HG02678 (cell line): ENCODE measurements around the gene NMNAT1.
"Not testable (repeated sequence)": the region's sequence is repeated elsewhere in the genome, so short reads cannot be mapped to it uniquely, and the experiment has no call there.

Source experiments
- ATAC-seq: cut with Tn5 transposase; IDR thresholded peaks from one replicate; pipeline ENCODE4 v1.9.1; 2021; ENCODE audit warnings: mild to moderate bottlenecking, moderate library complexity; ENCODE audit not compliant: unreplicated experiment

Gene NMNAT1

DNA sequence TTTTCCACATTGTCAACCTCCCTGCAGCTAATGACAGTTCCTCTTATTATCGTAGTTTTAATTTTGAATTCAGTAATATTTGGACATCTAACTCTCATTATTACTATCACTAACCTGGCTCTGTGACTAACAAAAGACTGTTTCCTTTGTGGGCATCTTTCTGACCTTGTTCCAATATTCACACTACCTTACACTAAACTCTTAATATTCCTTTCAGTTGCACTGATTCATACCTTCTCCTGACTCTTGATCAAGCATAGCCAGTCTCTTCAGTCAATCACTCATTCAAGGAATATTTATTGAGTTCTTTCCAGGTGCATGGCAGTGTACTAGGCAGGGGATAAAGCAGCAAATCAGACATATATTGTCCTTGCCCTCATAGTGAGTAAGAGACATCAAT, 25.4 kb upstream of the NMNAT1 start:
- ATAC-seq = no peak

DNA sequence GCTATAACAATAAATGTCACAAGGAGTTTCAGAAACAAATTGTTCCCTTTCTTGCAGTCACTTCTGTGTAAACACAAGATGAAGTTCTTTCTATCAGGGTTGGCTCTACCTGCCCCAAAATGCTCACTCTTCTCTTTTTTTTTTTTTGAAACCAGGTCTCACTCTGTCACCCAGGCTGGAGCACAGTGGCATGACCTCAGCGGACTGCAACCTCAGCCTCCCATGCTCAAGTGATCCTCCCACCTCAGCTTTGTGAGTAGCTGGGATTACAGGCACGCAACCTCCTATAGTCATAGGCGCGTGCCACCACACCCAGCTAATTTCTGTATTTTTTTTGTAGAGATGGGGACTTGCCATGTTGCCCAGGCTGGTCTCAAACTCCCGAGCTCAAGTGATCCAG, 22.7 kb upstream of the NMNAT1 start:
- no peak for ATAC-seq

DNA sequence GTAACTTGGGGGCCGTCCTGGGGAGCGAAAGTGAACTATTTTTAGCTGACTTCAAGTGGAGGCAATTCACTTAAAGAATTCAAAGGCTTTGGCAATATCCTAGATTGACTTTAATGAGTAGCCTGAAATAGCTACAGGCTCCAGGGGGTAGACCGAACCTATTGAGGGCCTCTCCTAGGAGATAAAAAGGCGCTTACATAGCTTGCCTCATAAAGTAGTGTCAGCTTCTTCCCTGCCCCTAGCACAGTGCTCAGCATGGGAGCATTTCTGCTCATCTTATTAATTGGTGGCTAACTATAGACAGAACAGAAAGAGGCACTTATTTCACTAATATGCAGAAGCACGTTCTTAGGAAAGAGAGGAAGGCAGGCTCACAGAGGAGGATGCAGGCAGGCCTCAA, 20.9 kb upstream of the NMNAT1 start:
- no peak for ATAC-seq

DNA sequence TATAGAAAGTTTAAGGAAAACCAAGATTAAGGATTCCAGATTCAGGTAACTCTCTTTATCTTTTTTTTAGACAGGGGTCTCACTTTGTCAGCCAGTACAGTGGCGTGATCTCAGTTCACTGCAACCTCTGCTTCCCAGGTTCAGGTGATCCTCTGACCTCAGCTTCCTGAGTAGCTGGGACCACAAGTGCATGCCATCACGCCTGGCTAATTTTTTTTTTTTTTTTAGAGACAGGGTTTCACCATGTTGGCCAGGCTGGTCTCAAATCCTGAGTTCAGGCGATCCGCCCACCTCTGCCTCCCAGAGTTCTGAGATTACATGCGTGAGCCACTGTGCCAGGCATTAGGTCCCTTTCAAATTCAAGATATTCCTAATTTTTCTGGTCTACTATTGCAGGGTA, 16.0 kb upstream of the NMNAT1 start:
- ATAC-seq = no peak

DNA sequence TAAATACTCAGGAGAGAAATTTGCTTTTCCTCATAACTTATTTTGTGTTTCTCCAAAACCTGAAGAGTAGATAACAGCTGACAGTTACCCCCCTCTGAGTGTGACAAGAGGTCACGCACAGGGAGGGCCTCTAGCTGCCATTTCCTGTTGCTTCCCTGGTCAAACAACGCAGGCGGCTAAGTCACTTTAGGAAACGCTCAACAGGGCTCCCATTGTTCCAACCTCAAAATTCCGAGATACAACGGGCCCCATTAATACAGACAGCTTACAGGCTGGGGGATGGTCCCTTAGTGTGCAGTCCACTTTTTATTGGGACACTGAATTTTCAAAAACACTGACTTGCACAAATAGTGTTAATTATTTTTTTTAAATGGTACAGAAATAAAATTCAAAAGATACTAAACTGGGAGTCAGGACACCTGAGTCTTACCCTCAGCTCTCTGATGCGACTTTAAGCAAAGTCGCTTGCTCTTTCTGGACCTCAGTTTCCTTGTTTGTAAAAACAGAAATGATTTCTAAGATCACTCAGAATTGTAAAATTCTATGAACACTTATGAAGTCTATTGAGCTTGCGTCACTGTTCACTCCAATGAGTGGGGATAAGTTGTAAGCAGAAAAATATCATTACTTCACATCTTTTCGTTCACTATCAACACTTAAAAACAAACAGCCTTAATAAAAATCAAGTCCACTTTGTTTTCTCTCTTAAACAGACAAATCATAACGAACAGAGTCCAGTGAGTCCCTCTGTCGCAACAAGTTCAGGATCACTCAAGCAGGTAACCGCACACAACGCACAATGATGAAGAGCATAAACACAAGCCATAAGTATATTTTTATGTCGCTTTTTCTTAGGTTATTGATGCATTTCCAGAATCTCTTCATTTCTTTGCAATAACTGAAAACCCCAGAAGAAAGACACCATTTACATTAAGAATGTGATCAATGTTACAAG, 13.6 kb upstream of the NMNAT1 start:
- ATAC-seq = no peak

DNA sequence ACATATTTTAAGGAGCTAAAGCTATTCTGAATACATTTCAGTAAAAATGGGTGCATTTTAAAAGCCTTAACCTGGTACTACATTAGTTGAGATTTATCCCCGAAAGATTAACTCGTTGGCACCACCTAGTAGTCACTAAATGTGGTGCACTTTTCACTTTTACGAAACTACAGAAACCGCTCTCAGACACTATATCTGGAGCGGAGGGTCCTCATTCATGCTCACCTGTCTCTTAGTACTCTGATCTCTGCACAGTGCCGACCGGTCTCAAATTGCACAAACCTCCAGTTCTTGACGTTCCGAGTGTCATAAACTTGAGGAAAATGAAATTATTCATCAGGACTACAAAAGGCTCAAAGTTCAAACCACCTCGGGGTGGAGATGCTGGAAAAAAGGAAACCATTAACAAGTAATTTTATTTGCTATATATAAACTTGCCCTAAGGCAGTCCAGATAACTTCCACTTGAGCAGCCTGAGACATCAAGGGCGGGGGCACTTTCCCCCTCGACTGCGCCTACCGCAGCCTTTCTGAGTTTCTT, 806 bp upstream of the NMNAT1 start:
- ATAC-seq = no peak

DNA sequence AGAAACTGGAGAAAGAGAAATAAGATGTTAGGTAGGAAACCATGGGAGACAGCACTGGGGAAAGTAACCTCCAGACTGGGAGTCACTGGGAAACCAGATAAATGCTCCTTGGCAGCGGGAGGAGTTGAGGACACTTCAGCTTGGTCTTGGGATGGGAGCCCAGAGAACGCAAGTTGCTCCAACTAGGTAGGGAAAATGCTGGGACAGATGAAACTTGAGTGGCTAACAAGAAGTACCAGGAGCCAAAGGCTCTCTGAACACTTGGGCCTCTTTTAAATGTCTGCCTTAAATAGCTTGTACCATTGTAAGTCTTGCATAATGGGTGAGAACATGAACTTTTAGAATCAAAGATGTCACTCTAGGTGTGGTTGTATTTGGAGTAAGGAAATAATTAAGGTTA, 3.0 kb downstream of the NMNAT1 start:
- no peak for ATAC-seq

DNA sequence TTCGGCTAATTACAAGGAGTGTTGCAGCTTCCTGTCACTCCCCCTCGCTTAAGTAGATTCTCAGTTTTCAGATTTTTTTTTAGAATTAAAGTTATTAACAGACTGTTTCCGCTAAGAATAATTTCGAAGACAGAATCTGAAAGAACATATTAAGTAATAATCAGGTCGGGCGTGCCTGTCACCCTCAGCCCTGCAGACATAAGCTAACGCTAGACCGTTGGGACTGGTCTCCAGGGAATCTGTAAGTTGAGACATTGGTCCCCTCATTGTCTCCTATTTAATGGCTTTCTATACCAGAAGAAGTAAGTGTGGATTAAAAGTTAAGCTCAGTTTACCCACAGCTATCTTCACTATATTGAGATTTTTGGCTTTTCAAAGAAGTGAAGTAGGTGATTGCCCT, 14.5 kb downstream of the NMNAT1 start:
- no peak for ATAC-seq

DNA sequence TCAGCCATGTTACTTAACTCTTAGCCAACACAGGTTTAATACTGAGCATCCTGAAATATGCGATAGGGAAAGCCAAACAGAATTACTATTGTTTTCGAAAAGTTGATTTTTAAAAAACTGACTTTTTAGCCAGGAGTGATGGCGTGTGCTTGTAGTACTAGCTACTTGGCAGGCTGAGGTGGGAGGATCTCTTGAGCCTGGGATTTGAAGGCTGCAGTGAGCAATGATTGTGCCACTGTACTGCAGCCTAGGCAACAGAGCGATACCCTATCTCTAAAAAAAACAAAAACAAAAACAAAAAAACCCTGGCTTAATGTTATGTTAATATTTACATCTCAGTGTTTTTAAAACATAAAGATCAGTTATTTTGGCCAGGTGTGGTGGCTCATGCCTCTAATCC, 16.7 kb downstream of the NMNAT1 start:
- no peak for ATAC-seq

DNA sequence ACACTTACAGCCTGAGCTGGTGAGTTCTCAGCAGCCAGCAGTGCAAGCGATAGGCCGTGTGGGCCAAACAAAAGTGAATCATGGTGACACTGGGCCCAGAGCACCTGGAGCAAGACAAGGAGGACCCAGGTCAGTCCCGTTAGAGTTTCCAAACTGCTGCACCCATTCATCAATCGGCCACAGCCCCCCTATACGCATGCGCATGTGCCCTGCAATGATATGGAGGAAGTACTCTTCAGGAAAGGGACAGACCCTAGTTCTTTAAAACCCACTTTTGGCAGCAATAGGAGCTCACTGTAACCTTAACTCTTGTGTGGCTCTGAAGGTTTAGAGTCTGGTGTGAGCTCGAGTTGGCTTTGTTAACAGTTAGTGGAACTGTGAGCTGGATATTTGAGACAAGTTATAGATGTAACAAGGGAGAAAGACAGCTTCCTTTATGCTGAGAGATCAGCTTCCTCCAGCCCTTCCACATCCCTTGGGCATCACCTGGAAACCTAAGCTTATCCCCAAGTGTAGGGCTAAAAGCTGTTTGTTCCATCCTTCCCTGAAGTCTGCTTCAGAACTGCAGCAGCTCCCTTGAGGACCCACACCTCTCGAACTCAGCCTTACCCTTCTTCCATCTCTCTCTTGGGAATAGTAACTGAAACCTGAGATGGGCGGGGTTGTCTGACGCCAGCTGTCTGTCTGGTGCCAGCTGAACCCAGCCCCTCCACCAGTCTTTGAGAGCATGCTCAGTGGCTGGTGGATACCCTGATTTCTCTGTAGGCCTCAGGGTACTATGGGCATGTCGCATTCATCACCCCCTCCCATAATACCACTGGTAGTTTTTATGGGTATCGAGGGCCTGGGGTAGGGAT, 17.7 kb downstream of the NMNAT1 start:
- no peak for ATAC-seq

DNA sequence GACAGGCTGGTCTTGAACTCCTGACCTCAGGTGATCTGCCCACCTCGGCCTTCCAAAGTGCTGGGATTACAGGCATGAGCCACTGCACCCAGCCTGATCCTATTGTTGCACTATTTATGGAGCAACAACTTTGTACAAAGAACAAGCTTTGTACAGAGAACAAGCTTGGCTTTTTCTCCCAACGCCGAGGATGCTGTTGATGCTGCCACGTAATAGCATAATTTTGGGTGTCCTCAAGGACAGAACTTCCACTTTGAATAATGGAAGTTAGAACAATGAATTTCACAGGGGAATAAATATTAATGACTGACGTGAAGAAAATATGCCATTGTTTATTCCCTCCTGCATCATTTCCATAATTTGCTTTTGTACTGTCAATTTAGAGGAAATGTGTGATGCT, 41.0 kb downstream of the NMNAT1 start:
- no peak for ATAC-seq

DNA sequence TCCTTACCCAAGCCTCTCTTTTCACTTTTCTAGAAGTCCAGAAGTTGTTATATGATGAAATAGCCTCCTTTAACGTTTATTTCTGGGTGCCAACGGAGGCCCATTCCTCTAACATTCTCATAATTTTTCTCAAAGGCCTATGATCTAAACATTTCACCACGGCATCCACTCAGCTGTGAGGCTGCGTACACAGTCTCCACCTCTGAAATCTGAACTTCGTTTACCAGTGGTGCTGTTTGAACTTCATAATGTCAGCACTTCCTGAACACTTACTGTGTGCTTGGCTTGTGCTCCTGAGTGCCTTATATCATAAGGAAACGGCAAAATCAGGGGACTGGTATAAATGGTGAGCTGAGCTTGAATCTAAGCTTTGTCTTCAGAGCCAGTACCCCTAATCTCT, 41.7 kb downstream of the NMNAT1 start:
- no peak for ATAC-seq

DNA sequence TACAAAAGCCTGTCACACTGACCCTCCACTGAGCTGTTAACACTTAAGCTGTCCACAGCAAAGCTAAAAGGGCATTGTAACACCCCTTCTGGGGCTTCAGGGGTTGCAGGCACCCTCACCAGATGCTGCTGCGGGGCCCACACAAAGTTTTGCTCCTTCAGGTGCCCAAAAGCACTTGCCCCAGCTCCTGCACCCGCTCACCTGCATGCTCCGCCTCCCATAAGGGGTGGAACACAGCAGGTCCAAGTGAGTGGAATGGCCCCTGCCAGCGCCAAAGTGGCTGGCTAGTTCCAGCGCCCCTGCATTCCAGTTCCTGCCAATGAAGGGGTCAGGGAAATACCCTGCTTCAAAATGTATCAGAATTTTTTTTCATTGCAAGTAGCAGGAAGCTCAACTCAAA, 46.5 kb downstream of the NMNAT1 start:
- ATAC-seq = no peak

DNA sequence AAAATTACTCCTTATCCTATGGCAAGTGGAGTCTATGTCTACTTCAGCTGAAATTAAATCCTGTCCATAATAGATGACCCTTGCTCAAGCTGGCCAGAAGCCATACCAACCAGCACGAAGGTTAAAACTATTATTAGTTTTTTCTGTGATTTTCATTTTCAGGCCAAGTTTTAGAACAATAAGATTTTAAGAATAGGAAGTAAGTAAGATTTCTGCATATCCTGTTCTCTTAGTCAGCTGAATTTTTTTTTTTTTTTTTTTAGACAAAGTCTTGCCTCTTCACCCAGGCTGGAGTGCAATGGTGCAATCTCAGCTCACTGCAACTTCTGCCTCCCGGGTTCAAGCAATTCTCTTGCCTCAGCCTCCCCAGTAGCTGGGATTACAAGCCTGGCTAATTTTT, 47.7 kb downstream of the NMNAT1 start:
- no peak for ATAC-seq

DNA sequence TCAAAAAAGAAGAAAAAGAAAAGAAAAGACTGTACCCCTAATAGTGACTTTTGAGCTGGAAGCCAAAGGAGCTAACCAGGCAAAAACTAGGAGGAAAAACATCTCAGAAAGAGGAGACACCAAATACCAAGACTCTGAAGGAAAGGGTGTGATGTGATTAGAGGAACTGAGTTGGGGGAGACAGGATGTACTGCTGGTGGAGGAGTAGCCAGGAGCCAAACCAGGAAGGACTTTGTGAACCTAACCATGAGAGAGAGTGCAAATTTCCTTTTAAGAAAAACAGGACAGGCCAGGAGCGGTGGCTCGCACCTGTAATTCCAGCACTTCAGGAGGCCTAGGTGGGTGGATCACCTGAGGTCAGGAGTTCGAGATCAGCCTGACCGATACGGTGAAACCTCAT, 49.6 kb downstream of the NMNAT1 start:
- ATAC-seq = no peak

DNA sequence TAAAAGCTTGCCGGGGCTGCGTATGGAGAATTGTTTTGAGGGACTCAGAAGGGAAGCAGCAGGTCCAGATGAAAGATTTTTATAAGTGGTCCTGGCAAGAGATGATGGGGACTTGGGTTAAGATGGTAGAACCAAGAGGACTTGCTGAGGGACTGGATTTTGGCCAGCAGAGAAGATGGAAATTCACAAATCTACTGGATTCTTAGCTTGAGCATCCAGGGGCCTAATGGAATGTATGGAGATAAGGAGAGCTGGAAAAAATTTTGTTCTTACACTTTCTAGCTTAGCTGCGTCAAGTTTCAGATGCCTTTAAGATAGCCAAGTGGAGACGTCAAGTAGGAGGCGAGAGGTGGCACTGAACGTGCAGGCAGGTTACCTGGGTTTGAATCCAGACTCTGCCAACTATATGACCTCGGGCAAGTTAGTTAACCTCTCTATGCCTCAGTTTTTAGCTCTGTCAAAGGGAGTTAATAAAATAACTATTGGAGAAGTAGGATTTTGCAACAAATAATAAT, 50.3 kb downstream of the NMNAT1 start:
- no peak for ATAC-seq

DNA sequence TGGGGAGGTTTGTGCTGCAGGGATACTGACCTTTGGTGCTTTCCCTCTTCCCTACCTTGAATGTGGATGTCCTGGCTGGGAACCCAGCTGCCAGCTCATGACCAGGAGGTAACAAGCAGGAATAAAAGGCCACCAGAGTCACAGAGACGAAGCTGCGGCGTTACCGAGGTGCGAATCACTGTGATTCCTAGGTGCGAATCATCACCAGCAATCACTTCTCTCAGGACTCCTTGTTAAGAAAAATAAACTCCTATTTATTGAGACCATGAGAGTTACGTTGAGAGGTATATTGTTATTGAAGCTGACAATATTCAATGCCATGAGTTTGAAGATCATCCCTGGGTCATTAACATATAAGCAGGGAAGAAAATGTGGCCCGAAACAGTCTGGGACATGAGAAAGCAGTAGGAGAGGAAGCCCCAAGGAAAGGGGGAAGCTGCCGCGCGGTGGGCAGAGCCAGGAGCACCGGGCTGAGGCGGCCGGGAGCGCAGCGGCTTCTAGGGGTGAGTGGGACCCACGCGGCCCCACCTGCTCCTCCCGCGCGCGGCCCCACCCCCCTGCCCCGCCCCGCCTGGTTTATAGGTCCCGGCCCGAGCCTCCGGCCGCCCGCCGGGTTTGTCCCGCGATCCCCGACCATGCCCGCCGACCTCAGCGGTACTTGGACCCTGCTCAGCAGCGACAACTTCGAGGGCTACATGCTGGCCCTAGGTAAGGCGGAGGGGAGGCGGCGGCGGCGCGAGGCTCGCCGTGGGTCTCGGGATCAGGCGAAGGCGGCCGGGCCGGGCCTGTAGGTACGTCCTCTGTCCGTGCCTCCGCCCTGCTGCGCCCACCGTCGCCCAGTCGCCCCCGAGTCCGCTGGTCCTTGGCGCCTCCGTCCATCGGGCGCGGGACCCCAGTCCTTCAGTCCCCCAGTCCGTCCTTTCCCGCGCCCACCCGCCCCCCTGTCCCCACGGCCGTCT, 53.6 kb downstream of the NMNAT1 start, which contains the start of gene RBP7:
Gene RBP7, plus strand, starts transcription at position 605 of the 959 bp plus-strand sequence. Its CDS starts 31 bp downstream, at position 636.
- ATAC-seq = no peak

DNA sequence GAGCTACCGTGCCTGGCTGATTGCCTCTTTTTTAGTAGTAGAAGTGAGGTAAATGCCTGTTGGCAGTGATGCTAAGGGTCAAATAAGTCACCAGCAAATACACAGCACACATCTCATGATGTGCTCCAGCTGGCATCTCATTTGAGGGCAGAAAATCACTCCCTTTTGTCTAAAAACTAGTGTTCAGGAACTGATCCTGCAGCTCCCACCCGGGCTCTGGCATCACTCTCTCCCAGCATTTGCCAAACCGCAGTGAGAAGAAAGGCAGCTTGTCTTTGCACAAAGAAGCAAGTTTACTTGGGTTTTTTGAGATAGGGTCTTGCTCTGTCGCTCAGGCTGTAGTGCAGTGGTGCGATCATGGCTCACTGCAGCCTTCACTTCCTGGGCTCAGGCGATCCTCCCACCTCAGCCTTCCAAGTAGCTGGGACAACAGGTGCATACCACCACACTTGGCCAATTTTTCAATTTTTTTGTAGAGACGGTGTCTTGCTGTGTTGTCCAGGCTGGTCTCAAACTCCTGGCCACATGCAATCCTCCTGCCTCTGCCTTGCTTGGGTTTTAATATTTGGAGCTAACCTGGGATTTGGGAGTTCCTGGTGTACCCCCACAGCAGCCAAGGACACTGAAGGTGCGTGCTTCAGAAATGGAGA, 57.9 kb downstream of the NMNAT1 start:
- no peak for ATAC-seq

DNA sequence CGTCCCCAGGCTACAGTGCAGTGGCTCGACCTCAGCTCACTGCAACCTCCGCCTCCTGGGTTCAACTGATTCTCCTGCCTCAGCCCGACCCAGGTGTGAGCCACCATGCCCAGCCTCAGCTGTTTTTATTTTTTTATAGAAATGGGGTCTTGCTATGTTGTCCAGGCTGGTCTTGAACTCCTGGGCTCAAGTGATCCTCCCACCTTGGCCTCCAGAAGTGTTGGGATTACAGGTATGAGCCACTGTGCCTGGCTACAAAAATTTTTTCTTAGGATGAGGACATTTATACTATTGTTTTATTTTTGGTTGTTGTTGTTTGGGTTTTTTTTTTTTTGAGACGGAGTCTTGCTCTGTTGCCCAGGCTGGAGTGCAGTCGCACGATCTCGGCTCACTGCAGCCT, 62.0 kb downstream of the NMNAT1 start:
- ATAC-seq = not testable (repeated sequence)

DNA sequence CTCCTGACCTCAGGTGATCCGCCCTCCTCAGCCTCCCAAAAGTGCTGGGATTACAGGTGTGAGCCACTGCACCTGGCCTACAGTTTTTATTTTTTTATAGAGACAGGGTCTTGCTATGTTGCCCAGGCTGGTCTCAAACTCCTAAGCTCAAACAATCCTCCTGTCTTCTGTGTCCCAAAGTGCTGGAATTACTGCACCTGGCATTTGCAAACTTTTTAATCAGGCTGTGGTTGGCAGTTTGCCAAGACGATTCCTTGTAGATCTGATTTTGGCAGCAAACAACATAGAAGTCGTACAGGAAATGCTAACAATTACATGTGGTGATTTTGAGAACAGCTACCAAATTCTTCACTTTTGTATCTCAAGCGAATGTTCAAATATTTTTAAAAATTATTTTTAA, 63.9 kb downstream of the NMNAT1 start:
- no peak for ATAC-seq
